ENCODE measurements around the gene NEK9.

The NEK9 gene

GRCh38 chr14:75046275-75046674 lies 80.6 kb downstream of the NEK9 start:
- peaks cover 3 to 6% of the 10 kb centered on the region in 2 experiments for H3K4me1 ChIP-seq (ENCODE audit: control insufficient read depth in 1 of 2, insufficient read depth in 2 of 2, low read length in 2 of 2)

GRCh38 chr14:75044752-75045151 lies 82.1 kb downstream of the NEK9 start:
- Histone ChIP-seq H3K9me3 (ENCODE audit: insufficient read depth, low read depth, low read length) (no peaks in the 10 kb centered on the region), H2BK5ac (ENCODE audit: low read depth, low read length, poor library complexity) (no peak overlapping the region), H3K4me2 (ENCODE audit: low read length) (no peak overlapping the region), H3K36me3 (ENCODE audit: control insufficient read depth in 1 of 2, insufficient read depth in 2 of 2, low read length in 2 of 2) (peaks cover 2% of the 10 kb centered on the region in 2 experiments), H2BK12ac (ENCODE audit: low read length) (no peak overlapping the region), H2BK120ac (ENCODE audit: insufficient read depth, low read length, poor library complexity) (no peak overlapping the region), H3K9ac (ENCODE audit: low read length) (no peak overlapping the region), H4K8ac (ENCODE audit: low read depth, low read length) (no peak overlapping the region), H4K12ac (ENCODE audit: low read depth, low read length) (no peak overlapping the region), H2AFZ (ENCODE audit: insufficient read depth, low read length, poor library complexity) (no peak overlapping the region), H3K4ac (ENCODE audit: low read depth, low read length) (no peak overlapping the region), H3K4me1 (ENCODE audit: control insufficient read depth in 1 of 2, insufficient read depth in 2 of 2, low read length in 2 of 2) (peaks cover 4% of the 10 kb centered on the region in 2 experiments), H3K4me3 (ENCODE audit: low read depth, low read length) (no peak overlapping the region), H3K18ac (ENCODE audit: low read length) (no peak overlapping the region), H3K14ac (ENCODE audit: low read length) (no peak overlapping the region), H3K27me3 (ENCODE audit: insufficient read depth, low read length) (no peaks in the 10 kb centered on the region), H3K23ac (ENCODE audit: low read length) (no peak overlapping the region), H2AK5ac (ENCODE audit: low read length) (no peak overlapping the region), H3K79me1 (ENCODE audit: low read length) (no peaks in the 10 kb centered on the region), H3K27ac (ENCODE audit: low read depth, low read length) (no peak overlapping the region), H4K91ac (ENCODE audit: low read depth, low read length) (no peak overlapping the region), H3K79me2 (ENCODE audit: control insufficient read depth, insufficient read depth, low read length, poor library complexity) (no peaks in the 10 kb centered on the region)
- no CpG with 5 or more reads among the region's 8 CpGs for WGBS (ENCODE audit: extremely low coverage, insufficient coverage, insufficient read length)
- DNase-seq: no peak

More at GRCh38 chr14:75046275-75046674, 80.6 kb downstream of the NEK9 start:
- Histone ChIP-seq H3K9me3 (ENCODE audit: insufficient read depth, low read depth, low read length) (no peaks in the 10 kb centered on the region), H4K8ac (ENCODE audit: low read depth, low read length) (no peak overlapping the region), H2AFZ (ENCODE audit: insufficient read depth, low read length, poor library complexity) (no peak overlapping the region), H3K18ac (ENCODE audit: low read length) (no peak overlapping the region), H3K4ac (ENCODE audit: low read depth, low read length) (no peak overlapping the region), H3K14ac (ENCODE audit: low read length) (no peak overlapping the region), H3K79me2 (ENCODE audit: control insufficient read depth, insufficient read depth, low read length, poor library complexity) (peaks cover 5% of the 10 kb centered on the region), H3K23ac (ENCODE audit: low read length) (no peak overlapping the region), H3K4me2 (ENCODE audit: low read length) (no peak overlapping the region), H4K91ac (ENCODE audit: low read depth, low read length) (no peak overlapping the region), H3K27ac (ENCODE audit: low read depth, low read length) (no peak overlapping the region), H3K79me1 (ENCODE audit: low read length) (peaks cover 6% of the 10 kb centered on the region), H2BK5ac (ENCODE audit: low read depth, low read length, poor library complexity) (no peak overlapping the region), H3K4me3 (ENCODE audit: low read depth, low read length) (no peak overlapping the region), H4K12ac (ENCODE audit: low read depth, low read length) (no peak overlapping the region), H2BK120ac (ENCODE audit: insufficient read depth, low read length, poor library complexity) (no peak overlapping the region), H2BK12ac (ENCODE audit: low read length) (no peak overlapping the region), H2AK5ac (ENCODE audit: low read length) (no peak overlapping the region), H3K36me3 (ENCODE audit: control insufficient read depth in 1 of 2, insufficient read depth in 2 of 2, low read length in 2 of 2) (peaks cover 0 to 2% of the 10 kb centered on the region in 2 experiments), H3K9ac (ENCODE audit: low read length) (no peak overlapping the region), H3K27me3 (ENCODE audit: insufficient read depth, low read length) (no peaks in the 10 kb centered on the region)
- DNase-seq: peak; percentile 37 to 76
- WGBS (ENCODE audit: extremely low coverage, insufficient coverage, insufficient read length): no CpG with 5 or more reads among the region's 5 CpGs

- Histone ChIP-seq H3K9me3 (ENCODE audit: insufficient read depth, low read depth, low read length) (no peaks in the 10 kb centered on the region), H2BK120ac (ENCODE audit: insufficient read depth, low read length, poor library complexity) (no peak overlapping the region)
- WGBS (ENCODE audit: extremely low coverage, insufficient coverage, insufficient read length): no CpG with 5 or more reads among the region's 2 CpGs
Measured at GRCh38 chr14:75044322-75044721, 82.5 kb downstream of the NEK9 start.

GRCh38 chr14:75042035-75042434 lies 84.8 kb downstream of the NEK9 start:
- Histone ChIP-seq H3K18ac (ENCODE audit: low read length) (no peak overlapping the region), H2BK120ac (ENCODE audit: insufficient read depth, low read length, poor library complexity) (no peak overlapping the region), H3K14ac (ENCODE audit: low read length) (no peak overlapping the region), H2AFZ (ENCODE audit: insufficient read depth, low read length, poor library complexity) (no peak overlapping the region), H3K4me1 (ENCODE audit: control insufficient read depth in 1 of 2, insufficient read depth in 2 of 2, low read length in 2 of 2) (peaks cover 4% of the 10 kb centered on the region in 2 experiments), H4K8ac (ENCODE audit: low read depth, low read length) (no peak overlapping the region), H3K9me3 (ENCODE audit: insufficient read depth, low read depth, low read length) (no peaks in the 10 kb centered on the region), H3K27me3 (ENCODE audit: insufficient read depth, low read length) (no peaks in the 10 kb centered on the region), H4K12ac (ENCODE audit: low read depth, low read length) (no peak overlapping the region), H3K36me3 (ENCODE audit: control insufficient read depth in 1 of 2, insufficient read depth in 2 of 2, low read length in 2 of 2) (peaks cover 2 to 5% of the 10 kb centered on the region in 2 experiments), H3K23ac (ENCODE audit: low read length) (no peak overlapping the region), H2BK5ac (ENCODE audit: low read depth, low read length, poor library complexity) (no peak overlapping the region), H3K9ac (ENCODE audit: low read length) (no peak overlapping the region), H3K27ac (ENCODE audit: low read depth, low read length) (no peak overlapping the region), H3K4ac (ENCODE audit: low read depth, low read length) (no peak overlapping the region), H3K79me2 (ENCODE audit: control insufficient read depth, insufficient read depth, low read length, poor library complexity) (no peaks in the 10 kb centered on the region), H4K91ac (ENCODE audit: low read depth, low read length) (no peak overlapping the region), H3K4me2 (ENCODE audit: low read length) (no peak overlapping the region), H3K79me1 (ENCODE audit: low read length) (no peaks in the 10 kb centered on the region), H2AK5ac (ENCODE audit: low read length) (no peak overlapping the region), H3K4me3 (ENCODE audit: low read depth, low read length) (no peak overlapping the region), H2BK12ac (ENCODE audit: low read length) (no peak overlapping the region)
- WGBS (ENCODE audit: extremely low coverage, insufficient coverage, insufficient read length): no CpG with 5 or more reads among the region's 6 CpGs
- no peak for DNase-seq

More at GRCh38 chr14:75044322-75044721, 82.5 kb downstream of the NEK9 start:
- Histone ChIP-seq H2AK5ac (ENCODE audit: low read length) (no peak overlapping the region), H3K79me1 (ENCODE audit: low read length) (no peaks in the 10 kb centered on the region), H3K23ac (ENCODE audit: low read length) (no peak overlapping the region), H4K12ac (ENCODE audit: low read depth, low read length) (no peak overlapping the region), H3K4me1 (ENCODE audit: control insufficient read depth in 1 of 2, insufficient read depth in 2 of 2, low read length in 2 of 2) (peaks cover 4% of the 10 kb centered on the region in 2 experiments), H2BK5ac (ENCODE audit: low read depth, low read length, poor library complexity) (no peak overlapping the region), H3K14ac (ENCODE audit: low read length) (no peak overlapping the region), H3K27me3 (ENCODE audit: insufficient read depth, low read length) (no peaks in the 10 kb centered on the region), H3K4ac (ENCODE audit: low read depth, low read length) (no peak overlapping the region), H3K36me3 (ENCODE audit: control insufficient read depth in 1 of 2, insufficient read depth in 2 of 2, low read length in 2 of 2) (peaks cover 2% of the 10 kb centered on the region in 2 experiments), H3K9ac (ENCODE audit: low read length) (no peak overlapping the region), H4K91ac (ENCODE audit: low read depth, low read length) (no peak overlapping the region), H3K18ac (ENCODE audit: low read length) (no peak overlapping the region), H3K27ac (ENCODE audit: low read depth, low read length) (no peak overlapping the region), H3K4me2 (ENCODE audit: low read length) (no peak overlapping the region), H2AFZ (ENCODE audit: insufficient read depth, low read length, poor library complexity) (no peak overlapping the region), H2BK12ac (ENCODE audit: low read length) (no peak overlapping the region), H3K79me2 (ENCODE audit: control insufficient read depth, insufficient read depth, low read length, poor library complexity) (no peaks in the 10 kb centered on the region), H4K8ac (ENCODE audit: low read depth, low read length) (no peak overlapping the region), H3K4me3 (ENCODE audit: low read depth, low read length) (no peak overlapping the region)
- no peak for DNase-seq

All from trophoblast cell (in vitro differentiated cells and primary cell).